Measurements from ENCODE around the gene CCNB1IP1. TPM values are rescaled to one million over a fixed set of nuclear protein-coding genes. Genes with fewer than 3 reads are reported as not detected.

CCNB1IP1 gene
- total and polyA plus RNA-seq, 2 of the 8 experiments (the other 6 are each of a cell fraction or from before 2014, with no cell fraction given): 173 to 277 TPM

GRCh38 chr14:20345366-20345765 lies 12.3 kb upstream of the CCNB1IP1 start:
- Histone ChIP-seq H2BK120ac (replicated peaks; ENCODE audit: low read depth, low read length) (no peak overlapping the region), H2BK20ac (ENCODE audit: low read length) (no peak overlapping the region), H3K4me3 (ENCODE audit: extremely low read depth in 1 of 4, insufficient read depth in 2 of 4, low read depth in 3 of 4, low read length in 4 of 4) (no peak overlapping the region), H3K14ac (ENCODE audit: insufficient read length) (no peak overlapping the region), H3K56ac (replicated peaks; ENCODE audit: insufficient read length, low read depth, low read length) (no peak overlapping the region), H2BK12ac (ENCODE audit: low read depth, low read length) (no peak overlapping the region), H3K18ac (ENCODE audit: extremely low read depth, low read length) (no peak overlapping the region), H3K23ac (ENCODE audit: insufficient read length) (no peak overlapping the region), H3K23me2 (ENCODE audit: low read depth, low read length) (peaks cover 2% of the 10 kb centered on the region; the same call in 1 of the 2 replicates), H4K20me1 (replicated peaks in 1 of 2; ENCODE audit: control insufficient read depth in 1 of 2, insufficient read depth in 2 of 2, low read length in 2 of 2) (no peaks in the 10 kb centered on the region), H4K8ac (ENCODE audit: extremely low read depth, insufficient read depth, low read length) (no peak overlapping the region), H3K4me1 (replicated peaks in 1 of 4; ENCODE audit: control insufficient read depth in 3 of 4, insufficient read depth in 4 of 4, low read length in 3 of 4) (no peaks in the 10 kb centered on the region; a peak in 1 of 7 replicates), H3K9me3 (ENCODE audit: insufficient read depth in 2 of 2, low read depth in 1 of 2, low read length in 1 of 2) (no peaks in the 10 kb centered on the region), H2BK15ac (ENCODE audit: low read length) (no peak overlapping the region), H4K5ac (ENCODE audit: insufficient read length, low read depth, low read length) (no peak overlapping the region), H3K27ac (ENCODE audit: low read depth, low read length) (no peak overlapping the region), H3K36me3 (ENCODE audit: control insufficient read depth in 2 of 4, insufficient read depth in 4 of 4, low read length in 3 of 4) (peaks cover 14 to 41% (median 24%) of the 10 kb centered on the region in 4 experiments; a peak in 7 of 8 replicates), H3K9ac (replicated peaks in 1 of 4; ENCODE audit: extremely low read depth in 1 of 4, low read depth in 3 of 4, low read length in 3 of 4) (no peak overlapping the region), H3K27me3 (replicated peaks in 1 of 4; ENCODE audit: control insufficient read depth in 3 of 4, extremely low read depth in 1 of 4, insufficient read depth in 3 of 4, low read length in 3 of 4) (no peaks in the 10 kb centered on the region), H3K4ac (replicated peaks; ENCODE audit: insufficient read length, low read depth, low read length) (no peak overlapping the region), H2AFZ (ENCODE audit: low read length) (no peak overlapping the region), H2BK5ac (ENCODE audit: low read depth, low read length) (no peak overlapping the region), H4K91ac (replicated peaks; ENCODE audit: insufficient read length, low read length) (no peak overlapping the region), H3K4me2 (ENCODE audit: insufficient read depth in 1 of 2, low read depth in 2 of 2, low read length in 2 of 2) (no peak overlapping the region), H3K79me2 (ENCODE audit: control insufficient read depth in 1 of 2, insufficient read depth in 2 of 2, low read length in 2 of 2) (peaks cover 0 to 15% of the 10 kb centered on the region in 2 experiments; a peak in 2 of 4 replicates), H2AK5ac (ENCODE audit: low read depth, low read length) (no peak overlapping the region), H3K79me1 (ENCODE audit: low read depth, low read length) (no peaks in the 10 kb centered on the region)
- TF ChIP-seq JUND (IDR thresholded peaks at IDR 0.05; ENCODE audit: low read length): no peak
- no peak for TF ChIP-seq SRF (IDR thresholded peaks at IDR 0.05; ENCODE audit: low read depth, low read length)
- TF ChIP-seq USF2 (IDR thresholded peaks at IDR 0.05; ENCODE audit: low read length): no peak
- TF ChIP-seq HDAC2 (IDR thresholded peaks at IDR 0.05; ENCODE audit: borderline replicate concordance in 1 of 2, low read depth in 2 of 2, low read length in 2 of 2): no peak
- no peak for TF ChIP-seq PHF8 (conservative IDR thresholded peaks at IDR 0.05; ENCODE audit: low read depth, low read length)
- TF ChIP-seq CTBP2 (IDR thresholded peaks at IDR 0.05; ENCODE audit: borderline replicate concordance, insufficient read depth, insufficient read length, low read length): no peak
- TF ChIP-seq MAX (IDR thresholded peaks at IDR 0.05): no peak
- CTCF ChIA-PET (ENCODE audit: partially characterized antibody): interaction anchor here (1.3 kb wide), 1 partner anchor 16 kb away, joined by 4 read pairs; no protein-coding TSS in a partner anchor
- FAIRE-seq: no peak
- 100% methylated on average over 1 of the region's 1 CpG; no CpG with 5 or more reads in 1 of the 2 experiments for WGBS, 2 experiments (ENCODE audit: extremely low coverage in 1 of 2, insufficient coverage in 1 of 2, insufficient read length in 1 of 2, insufficient replicate concordance in 2 of 2, low coverage in 1 of 2, low lambda C conversion rate in 2 of 2, missing lambda C conversion rate in 1 of 2)
- DNase-seq (ENCODE audit: low read depth in 1 of 2, low spot score in 2 of 2): no peak
- POLR2A ChIA-PET (ENCODE audit: partially characterized antibody): interaction anchor here (1.2 to 8.3 kb wide), 3 partner anchors 9 to 116 kb away, joined by 3 to 215 read pairs (median 51); partner anchors contain the start of genes CCNB1IP1 and PIP4P1
